ENCODE measurements around the gene EDEM2. TPM values are rescaled to one million over a fixed set of nuclear protein-coding genes. Genes with fewer than 3 reads are reported as not detected.
"Not testable (repeated sequence)": the region's sequence is repeated elsewhere in the genome, so short reads cannot be mapped to it uniquely, and the experiment has no call there.

Gene EDEM2
- total and polyA plus RNA-seq, 11 donors = 6.0 to 30.3 (median 14.4) TPM

GRCh38 chr20:35087791-35088190, 59.3 kb downstream of the EDEM2 start:
- intact Hi-C loops (cut with DNase I) = loop anchor here in 2 of 10 donors (10.0 kb wide), 2 partner anchors 53 to 73 kb away; no protein-coding TSS in a partner anchor
- H3K4me1 ChIP-seq = peaks cover 4 to 58% (median 36%) of the 10 kb centered on the region in 12 donors
- no peaks in the 10 kb centered on the region for H3K9me3 ChIP-seq
- no peaks in the 10 kb centered on the region for H3K27me3 ChIP-seq
- TF ChIP-seq CTCF (IDR thresholded peaks at IDR 0.05) = no peak
- no peak for TF ChIP-seq POLR2A (IDR thresholded peaks at IDR 0.05)
- H3K36me3 ChIP-seq = peaks cover 0 to 19% (median 11%) of the 10 kb centered on the region in 9 donors
- ATAC-seq (no peak), DNase-seq (no peak)
- H3K4me3 ChIP-seq = no peak overlapping the region
- peak overlapping the region in 1 of 12 donors; percentile 52 for H3K27ac ChIP-seq
- WGBS, 4 donors = 54 to 66% (median 65%) methylated on average over 5 of the region's 5 CpGs

GRCh38 chr20:35087355-35087754, 59.8 kb downstream of the EDEM2 start:
- no peak for DNase-seq
- H3K4me3 ChIP-seq = no peak overlapping the region
- intact Hi-C loops (cut with DNase I) = loop anchor here in 2 of 10 donors (10.0 kb wide), 2 partner anchors 53 to 73 kb away; no protein-coding TSS in a partner anchor
- no peaks in the 10 kb centered on the region for H3K27me3 ChIP-seq
- peaks cover 4 to 63% (median 36%) of the 10 kb centered on the region in 12 donors for H3K4me1 ChIP-seq
- WGBS, 4 donors = 72 to 84% (median 76%) methylated on average over 5 of the region's 5 CpGs
- no peak for ATAC-seq
- no peak for TF ChIP-seq CTCF (IDR thresholded peaks at IDR 0.05)
- no peak for TF ChIP-seq POLR2A (IDR thresholded peaks at IDR 0.05)
- no peaks in the 10 kb centered on the region for H3K9me3 ChIP-seq
- H3K36me3 ChIP-seq = peaks cover 0 to 19% (median 11%) of the 10 kb centered on the region in 9 donors
- no peak overlapping the region for H3K27ac ChIP-seq

- TF ChIP-seq POLR2A (IDR thresholded peaks at IDR 0.05) (no peak), CTCF (IDR thresholded peaks at IDR 0.05) (no peak)
- H3K9me3 ChIP-seq = no peaks in the 10 kb centered on the region
- peaks cover 0 to 66% (median 36%) of the 10 kb centered on the region in 12 donors for H3K4me1 ChIP-seq
- H3K36me3 ChIP-seq = peaks cover 0 to 19% (median 11%) of the 10 kb centered on the region in 9 donors
- H3K4me3 ChIP-seq = no peak overlapping the region
- WGBS, 4 donors = 93 to 95% (median 94%) methylated on average over 11 of the region's 11 CpGs
- intact Hi-C loops (cut with DNase I) = loop anchor here in 2 of 10 donors (10.0 kb wide), 2 partner anchors 51 to 71 kb away; no protein-coding TSS in a partner anchor
- H3K27ac ChIP-seq = no peak overlapping the region
- no peak for DNase-seq
- no peak for ATAC-seq
- no peaks in the 10 kb centered on the region for H3K27me3 ChIP-seq
Measured at GRCh38 chr20:35085477-35086225, 61.5 kb downstream of the EDEM2 start.

- no peak for TF ChIP-seq POLR2A (IDR thresholded peaks at IDR 0.05)
- no peak for TF ChIP-seq CTCF (IDR thresholded peaks at IDR 0.05)
- ATAC-seq = no peak
- Histone ChIP-seq H3K36me3 (peaks cover 0 to 19% (median 11%) of the 10 kb centered on the region in 9 donors), H3K4me1 (peaks cover 0 to 69% (median 40%) of the 10 kb centered on the region in 12 donors), H3K4me3 (no peak overlapping the region), H3K27me3 (no peaks in the 10 kb centered on the region), H3K9me3 (no peaks in the 10 kb centered on the region), H3K27ac (no peak overlapping the region)
- WGBS, 4 donors = 85 to 93% (median 91%) methylated on average over 3 of the region's 3 CpGs
- intact Hi-C loops (cut with DNase I) = loop anchor here in 2 of 10 donors (10.0 kb wide), 2 partner anchors 50 to 70 kb away; no protein-coding TSS in a partner anchor
- DNase-seq = no peak
Measured at GRCh38 chr20:35084998-35085397, 62.1 kb downstream of the EDEM2 start.

- Histone ChIP-seq H3K4me1 (peaks cover 0 to 45% (median 22%) of the 10 kb centered on the region in 12 donors), H3K27ac (peak overlapping the region in 1 of 12 donors; percentile 22), H3K36me3 (peaks cover 0 to 32% (median 22%) of the 10 kb centered on the region in 9 donors), H3K4me3 (peak overlapping the region in 1 of 12 donors; percentile 6)
- H3K9me3 ChIP-seq, H3K27me3 ChIP-seq, DNase-seq: not testable (repeated sequence)
- ATAC-seq = peak; percentile 31 to 60 (median 52)
- intact Hi-C loops (cut with DNase I) = loop anchor here in 2 of 10 donors (10.0 kb wide), 2 partner anchors 45 to 65 kb away; no protein-coding TSS in a partner anchor
- WGBS, 4 donors = 25 to 32% (median 32%) methylated on average over 5 of the region's 5 CpGs
Measured at GRCh38 chr20:35080348-35080642, 66.8 kb downstream of the EDEM2 start.

All from heart left ventricle (tissue), 16 donors.